HG03060 (cell line): ENCODE data around the gene SYMPK.

Experiments used
- ATAC-seq: cut with Tn5 transposase; IDR thresholded peaks from one replicate; pipeline ENCODE4 v1.9.1; 2021; ENCODE audit warnings: low read depth, moderate number of reproducible peaks; ENCODE audit not compliant: unreplicated experiment

The SYMPK gene

GRCh38 chr19:45768984-45769782, 93.8 kb downstream of the SYMPK start, which contains the start of gene SIX5:
SIX5 (minus strand) TSS chr19:45769252; CDS start chr19:45768844, 408 bp downstream.
- ATAC-seq = peak; percentile 58

DNA sequence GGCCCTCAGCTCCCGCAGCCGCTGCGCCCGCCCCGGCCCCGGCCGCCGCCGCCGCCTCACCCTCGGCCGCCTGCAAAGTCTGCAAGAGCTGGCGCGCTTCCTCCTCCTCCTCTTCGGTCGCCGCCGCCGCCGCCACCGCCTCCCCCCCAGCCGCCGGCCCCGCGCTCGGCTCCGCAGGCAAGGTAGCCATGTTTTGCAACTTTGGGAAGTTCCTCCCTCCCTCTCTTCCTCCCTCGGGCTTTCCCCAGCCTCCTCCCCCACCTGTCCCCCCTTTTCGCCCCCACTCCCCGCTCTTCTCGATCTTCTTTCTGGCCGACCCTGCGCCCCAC, 94.3 kb downstream of the SYMPK start:
- ATAC-seq = no peak

DNA sequence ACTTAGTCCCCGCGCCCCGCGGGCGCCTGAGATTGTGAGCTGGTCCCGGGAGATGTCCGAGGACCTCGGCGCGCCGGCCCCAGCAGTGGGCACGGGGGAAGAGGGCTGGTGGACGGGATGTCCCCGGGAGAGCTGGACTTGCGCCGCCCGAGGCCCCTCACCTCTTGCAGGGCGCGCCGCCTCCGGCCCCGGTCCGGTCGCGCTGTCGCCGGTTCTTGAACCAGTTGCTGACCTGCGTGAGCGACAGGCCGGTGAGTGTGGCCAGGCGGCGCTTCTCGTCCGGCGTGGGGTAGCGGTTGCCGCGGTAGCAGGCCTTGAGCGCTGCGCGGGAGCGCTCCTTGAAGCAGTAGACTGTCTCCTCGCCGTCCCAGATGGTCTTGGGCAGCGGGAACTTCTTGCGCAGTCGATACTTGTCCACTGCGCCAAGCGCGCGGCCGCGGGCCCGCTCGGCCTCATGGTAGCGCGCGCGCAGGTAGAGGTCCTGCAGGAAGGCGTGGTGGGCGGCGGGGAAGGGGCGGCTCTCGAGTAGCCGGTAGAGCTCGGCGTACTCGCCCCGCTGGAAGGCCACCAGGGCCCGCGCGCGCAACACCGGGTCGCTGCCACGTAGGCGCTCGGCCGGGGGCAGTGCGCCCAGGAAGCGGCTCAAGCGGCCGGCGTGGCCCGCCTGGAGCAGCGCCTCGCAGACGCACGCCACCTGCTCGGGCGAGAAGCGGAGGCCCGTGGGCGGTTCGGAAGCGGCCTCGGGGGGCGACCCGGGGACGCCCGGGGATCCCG, 94.9 kb downstream of the SYMPK start:
- ATAC-seq = no peak

DNA sequence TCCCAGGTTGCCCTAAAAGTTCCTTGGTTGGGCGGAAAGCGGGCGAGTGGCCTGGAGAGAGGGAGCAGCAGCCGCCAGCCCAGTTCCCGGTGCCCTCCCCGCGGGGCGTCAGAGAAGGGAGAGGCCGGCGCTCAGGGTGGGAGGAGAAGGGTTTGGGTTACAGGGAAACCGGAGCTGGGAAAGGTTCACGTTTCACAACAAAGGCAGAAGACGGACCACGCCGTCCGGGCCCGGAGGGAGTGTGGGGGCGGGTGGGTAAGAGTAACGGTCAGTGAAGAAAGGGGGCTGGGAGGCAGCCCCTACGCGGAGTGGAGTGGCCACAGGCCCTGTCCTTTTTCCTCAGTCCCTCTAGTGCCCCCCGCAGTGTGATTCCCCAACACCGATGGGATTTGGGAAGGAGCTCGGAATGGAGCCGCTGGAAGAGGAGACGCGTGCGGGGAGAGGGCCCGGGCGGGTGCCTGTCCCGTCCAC, 95.5 kb downstream of the SYMPK start:
- no peak for ATAC-seq

DNA sequence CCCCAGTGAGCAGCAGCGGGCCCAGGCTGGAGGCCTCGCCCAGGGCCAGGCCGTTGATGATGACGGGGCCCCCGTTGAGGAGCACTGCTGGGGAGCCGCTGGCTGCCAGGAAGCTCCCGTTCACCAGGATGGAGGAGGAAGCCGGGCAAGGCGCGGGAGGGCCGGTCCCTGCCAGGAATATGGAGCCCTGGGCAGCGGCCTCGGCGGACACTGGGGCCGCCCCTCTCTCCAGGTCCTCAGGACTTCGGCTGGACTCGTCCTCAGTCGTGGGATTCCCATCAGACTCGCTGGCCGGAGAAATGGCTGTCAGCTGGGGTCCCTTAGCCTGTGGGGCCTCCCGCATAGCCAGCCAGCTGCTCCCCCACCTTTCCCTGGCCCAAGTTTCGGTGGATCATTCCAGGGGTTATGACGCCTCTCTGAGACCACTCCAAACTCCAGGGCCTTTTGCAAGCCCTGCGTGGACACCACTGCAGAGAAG, 96.0 kb downstream of the SYMPK start:
- ATAC-seq = no peak

DNA sequence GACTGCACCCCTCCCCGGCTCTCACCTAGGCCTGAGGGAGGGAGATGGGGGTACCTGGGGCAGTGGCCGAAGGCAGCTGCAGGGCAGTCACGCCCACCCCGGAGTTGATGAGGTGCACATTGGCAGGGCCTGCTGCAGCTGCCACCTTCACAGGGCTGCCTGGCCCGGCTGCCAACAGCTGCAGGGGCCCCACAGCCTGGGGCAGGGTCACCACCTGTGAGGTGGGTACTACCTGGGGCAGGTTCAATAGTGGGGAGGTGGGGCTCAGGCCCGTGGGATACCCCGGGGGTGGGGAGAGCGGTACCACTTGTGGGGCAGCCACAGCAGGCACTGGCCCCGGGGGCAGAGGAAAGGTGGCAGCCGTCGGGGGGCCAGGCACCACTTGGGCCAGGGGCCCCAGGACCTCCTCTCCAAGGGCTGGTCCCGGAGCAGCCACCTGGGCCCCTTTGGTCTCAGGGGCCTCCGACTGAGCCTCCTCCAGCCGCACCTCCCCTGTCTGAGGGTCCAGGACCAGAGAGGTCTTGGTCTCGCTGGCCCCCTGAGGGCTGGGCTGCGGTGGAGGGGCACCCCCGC, 96.6 kb downstream of the SYMPK start:
- ATAC-seq = no peak

DNA sequence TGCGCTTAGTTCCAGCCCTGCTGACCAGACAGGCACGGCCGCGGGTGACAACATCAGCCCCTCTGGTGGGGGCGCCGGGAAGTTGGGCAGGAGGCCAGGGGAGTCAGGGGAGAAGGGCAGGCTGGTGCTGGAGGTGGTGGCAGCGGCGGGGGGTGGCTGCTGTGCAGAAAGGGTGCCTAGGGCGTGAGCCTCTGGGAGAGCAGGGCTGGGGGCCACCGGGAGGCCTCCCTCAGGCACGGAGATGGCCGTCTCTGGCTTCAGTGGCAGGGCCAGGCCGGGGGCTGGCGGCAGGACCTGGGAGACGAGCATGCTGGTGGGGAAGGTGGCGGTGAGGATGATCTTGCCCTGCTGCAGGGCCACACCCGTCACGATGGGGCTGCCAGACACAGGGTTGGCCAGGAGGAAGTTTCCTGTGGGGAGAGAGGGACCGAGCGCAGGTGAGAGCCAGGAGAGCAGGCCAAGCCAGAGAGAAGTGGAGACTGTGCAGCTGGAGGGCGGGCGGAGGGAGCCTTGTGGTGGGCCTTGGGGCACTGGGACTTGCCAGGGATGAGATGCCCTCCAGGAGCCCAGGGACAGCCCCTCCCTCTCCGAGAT, 97.1 kb downstream of the SYMPK start:
- ATAC-seq = no peak
